HCT116 (cell line): ENCODE measurements around the gene UBE2G2. TPM values are rescaled to one million over a fixed set of nuclear protein-coding genes. Genes with fewer than 3 reads are reported as not detected.

Experiments
- ATAC-seq: fragments of 200-7000 bp; cut with Tn5 transposase; 2 replicates; pipeline ENCODE4 v1.9.1; 2020; ENCODE audit warnings: mild to moderate bottlenecking, moderate library complexity
- BruUV-seq: library from RNA; stranded (reverse); fragments of 400-500 nt; replicated peaks from 2 replicates; lab custom pipeline; 2021; lab: Mats Ljungman, UMichigan
- CTCF ChIA-PET: fragments of 300-600 bp; sonication (Branson Sonifier 250); formaldehyde crosslinking; loops from one replicate; lab custom pipeline; 2021; ENCODE audit warnings: antibody characterized with exemption; lab: Charles Lee
- POLR2A ChIA-PET: fragments of 300-600, 350-600 bp; sonication (Branson Sonifier 250); formaldehyde crosslinking; loops from one replicate; lab custom pipeline; 2021; ENCODE audit warnings: antibody characterized with exemption; lab: Charles Lee
- RAD21 ChIA-PET, 2 experiments: fragments of 300-600 bp; sonication (Branson Sonifier 250); formaldehyde crosslinking; loops; one replicate each; lab custom pipeline; 2023; ENCODE audit warnings: low total read pairs in 2 of 2; ENCODE audit not compliant: uncharacterized antibody in 2 of 2, unreplicated experiment in 2 of 2, low non-redundant PET in 1 of 2; lab: Charles Lee
- DNase-seq: peaks from one replicate; pipeline ENCODE4 v3.0.0-alpha.2; 2010; ENCODE audit warnings: low read depth, low spot score
- H2AFZ ChIP-seq: fragments of 200-600 bp; shearing (Covaris generic), sonication (generic); 2 replicates; pipeline ENCODE4 v1.6.1; 2017; ENCODE audit warnings: low read depth, mixed run types, mixed read lengths, antibody characterized with exemption, low read length; ENCODE audit not compliant: poor library complexity, severe bottlenecking
- H3K27ac ChIP-seq: 2 replicates; pipeline ENCODE4 v1.5.1; 2012; ENCODE audit warnings: low read depth, low read length
- H3K27me3 ChIP-seq: fragments of 200-600 bp; sonication (generic); 2 replicates; pipeline ENCODE4 v1.6.1; 2016; ENCODE audit warnings: mixed run types, low read length, mixed read lengths; ENCODE audit not compliant: insufficient read depth
- H3K36me3 ChIP-seq, 2 experiments: fragments of 200-500 bp in 1 of 2; fragments of 200-600 bp in 1 of 2; sonication (Bioruptor generic) in 1 of 2; sonication (generic) in 1 of 2; 2 replicates each; pipeline versions ENCODE4 v1.5.1 to v1.6.1; 2014 to 2016; ENCODE audit warnings: low read length in 2 of 2, inconsistent platforms in 1 of 2, mixed read lengths in 1 of 2, mixed run types in 1 of 2; ENCODE audit not compliant: insufficient read depth in 2 of 2, control insufficient read depth in 1 of 2
- H3K4me1 ChIP-seq, 2 experiments: fragments of 200-600 bp in 1 of 2; sonication (generic) in 1 of 2; 2 replicates each; pipeline versions ENCODE4 v1.5.1 to v1.6.1; 2012 to 2017; ENCODE audit warnings: low read length in 2 of 2, inconsistent platforms in 1 of 2, mild to moderate bottlenecking in 1 of 2, mixed read lengths in 1 of 2, mixed run types in 1 of 2, moderate library complexity in 1 of 2; ENCODE audit not compliant: insufficient read depth in 2 of 2, control insufficient read depth in 1 of 2
- H3K4me2 ChIP-seq: fragments of 200-600 bp; sonication (generic); 2 replicates; pipeline ENCODE4 v1.6.1; 2017; ENCODE audit warnings: mixed run types, low read length, mixed read lengths
- H3K4me3 ChIP-seq, 2 experiments: fragments of 200-600 bp in 1 of 2; sonication (generic) in 1 of 2; replicated peaks in 1 of 2; 2 replicates each; pipeline ENCODE4 v1.5.1; 2011 to 2016; ENCODE audit warnings: low read length in 2 of 2, control low read depth in 1 of 2, low read depth in 1 of 2, mild to moderate bottlenecking in 1 of 2, mixed read lengths in 1 of 2, mixed run types in 1 of 2
- H3K79me2 ChIP-seq: fragments of 200-600 bp; sonication (generic); 2 replicates; pipeline ENCODE4 v1.6.1; 2017; ENCODE audit warnings: mild to moderate bottlenecking, mixed run types, low read length, moderate library complexity, mixed read lengths; ENCODE audit not compliant: insufficient read depth
- H3K9ac ChIP-seq: fragments of 200-600 bp; sonication (generic); 2 replicates; pipeline ENCODE4 v1.6.1; 2016; ENCODE audit warnings: low read length, mixed read lengths
- H3K9me2 ChIP-seq: fragments of 200-600 bp; sonication (generic), shearing (Covaris generic); 2 replicates; pipeline ENCODE4 v1.6.1; 2017; ENCODE audit warnings: mixed run types, mild to moderate bottlenecking, moderate library complexity; ENCODE audit not compliant: insufficient read depth
- H3K9me3 ChIP-seq, 2 experiments: fragments of 200-500 bp in 1 of 2; fragments of 200-600 bp in 1 of 2; sonication (Bioruptor generic) in 1 of 2; sonication (generic) in 1 of 2; 2 replicates each; pipeline ENCODE4 v1.6.1; 2014 to 2017; ENCODE audit warnings: low read length in 2 of 2, mixed read lengths in 2 of 2, inconsistent platforms in 1 of 2, low read depth in 1 of 2, mild to moderate bottlenecking in 1 of 2, mixed run types in 1 of 2, moderate library complexity in 1 of 2; ENCODE audit not compliant: control insufficient read depth in 1 of 2, insufficient read depth in 1 of 2
- H4K20me1 ChIP-seq: fragments of 200-600 bp; sonication (generic), shearing (Covaris generic); 2 replicates; pipeline ENCODE4 v1.6.1; 2017; ENCODE audit warnings: mixed run types, mild to moderate bottlenecking, moderate library complexity; ENCODE audit not compliant: insufficient read depth
- CBX3 ChIP-seq: IDR thresholded peaks from 2 replicates; pipeline ENCODE4 v1.6.1; 2012; ENCODE audit warnings: low read depth
- CEBPB ChIP-seq: IDR thresholded peaks from 2 replicates; pipeline ENCODE4 v1.6.1; 2012; ENCODE audit warnings: low read depth
- POLR2A ChIP-seq: IDR thresholded peaks from 2 replicates; pipeline ENCODE4 v1.7.0; 2011; ENCODE audit warnings: borderline replicate concordance; ENCODE audit not compliant: insufficient read depth, insufficient read length; ENCODE audit errors: extremely low read depth
- RAD21 ChIP-seq: IDR thresholded peaks from 2 replicates; pipeline ENCODE4 v1.6.1; 2012; ENCODE audit warnings: low read depth, mild to moderate bottlenecking
- SP1 ChIP-seq: IDR thresholded peaks from 2 replicates; pipeline ENCODE4 v1.6.1; 2012; ENCODE audit warnings: low read depth
- ZFX ChIP-seq: fragments of 450-650 bp; IDR thresholded peaks from 2 replicates; pipeline ENCODE4 v1.6.1; 2017
- ZNF274 ChIP-seq: fragments of 200-500 bp; sonication (Bioruptor generic); IDR thresholded peaks from 2 replicates; pipeline ENCODE4 v1.6.1; 2014; ENCODE audit warnings: mild to moderate bottlenecking, low read depth, low read length, inconsistent platforms
- intact Hi-C: fragments of 100-400 bp; cut with micrococcal nuclease; formaldehyde crosslinking; loops from 2 replicates; pipeline ENCODE4 v1.10.0; 2022
- total RNA-seq: library from RNA; stranded (reverse); gene quantifications from one replicate; pipeline ENCODE4 v1.2.1, GENCODE V29; 2021; ENCODE audit not compliant: unreplicated experiment
- TF ChIP-seq, protein P1 (sequence below): IDR thresholded peaks from 2 replicates; pipeline ENCODE4 v1.6.1; 2012
- TF ChIP-seq, protein P2 (sequence below): IDR thresholded peaks from 2 replicates; pipeline ENCODE4 v1.6.1; 2012

The UBE2G2 gene
- total RNA-seq, 1 experiment from 2014 or later = 86.5 TPM

DNA sequence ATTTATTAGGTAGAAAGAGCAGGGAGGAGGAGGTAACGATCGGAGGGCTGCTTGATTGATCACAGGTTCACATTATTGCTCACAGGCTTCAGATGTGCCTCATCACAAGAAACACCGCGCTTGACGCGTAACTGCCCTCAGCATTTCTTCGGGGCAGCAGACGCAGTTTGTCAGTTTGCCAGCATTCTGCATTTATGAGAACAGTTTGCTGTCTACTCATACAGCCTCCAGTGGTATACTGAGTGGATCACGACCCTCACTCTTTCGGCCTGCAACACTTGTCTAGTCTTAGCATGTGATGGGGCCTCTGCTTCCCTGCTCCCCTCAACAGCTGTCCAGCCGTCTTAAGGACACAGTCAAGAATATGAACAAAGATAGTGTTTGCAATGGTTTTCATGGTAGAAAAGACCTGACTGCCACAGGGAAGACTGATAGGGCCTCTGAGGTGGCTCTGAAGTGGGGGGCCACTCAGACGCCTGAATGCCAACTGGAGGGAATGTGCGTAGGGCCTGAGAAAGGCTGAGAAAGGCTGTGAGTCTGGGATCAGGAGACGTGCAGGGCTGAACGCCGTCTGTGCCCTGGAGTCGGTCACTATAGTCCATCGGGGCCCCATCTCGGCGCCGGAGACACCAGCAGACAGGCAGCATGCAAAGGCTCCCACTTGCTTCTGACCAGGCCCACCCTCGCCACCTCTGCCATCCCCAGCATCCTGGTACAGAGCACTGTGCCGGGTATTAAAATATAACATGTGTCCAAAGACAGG is 45.0 kb downstream of the UBE2G2 start (continued):
- TF ChIP-seq ZFX = no peak

DNA sequence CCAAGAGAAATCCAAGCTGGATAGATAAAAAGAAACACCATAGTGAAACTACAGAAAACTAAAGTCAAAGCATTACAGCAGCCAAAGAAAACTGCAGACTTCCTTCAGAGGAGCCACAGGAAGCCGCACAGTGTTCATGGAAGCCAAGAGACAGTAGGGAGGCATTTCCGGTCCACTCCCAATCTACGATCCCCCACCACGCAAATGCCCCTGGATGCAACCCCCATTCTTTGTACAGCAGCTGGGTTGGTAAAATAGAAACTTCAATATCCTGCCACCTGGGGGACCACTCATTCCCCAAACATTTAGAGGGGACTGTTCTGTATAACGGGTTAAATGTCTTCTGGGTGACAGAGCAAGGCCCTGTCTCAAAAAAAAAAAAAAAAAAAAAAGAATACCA is 46.4 kb downstream of the UBE2G2 start:
- no peak overlapping the region for H3K9ac ChIP-seq
- H4K20me1 ChIP-seq = no peaks in the 10 kb centered on the region
- H3K36me3 ChIP-seq = no peaks in the 10 kb centered on the region
- H3K27me3 ChIP-seq = no peaks in the 10 kb centered on the region
- ChIA-PET CTCF (interaction anchor here (1.5 kb wide), 1 partner anchor 383 kb away, joined by 3 read pairs; no protein-coding TSS in a partner anchor), POLR2A (no interaction called here), RAD21 (interaction anchor here in 1 of 2 experiments (0.6 kb wide), 1 partner anchor 835 kb away, joined by 3 read pairs; no protein-coding TSS in a partner anchor)
- H3K79me2 ChIP-seq = no peaks in the 10 kb centered on the region
- ATAC-seq (no peak), DNase-seq (no peak)
- peaks cover 12 to 17% of the 10 kb centered on the region in 2 experiments for H3K4me1 ChIP-seq
- TF ChIP-seq, protein P1, sequence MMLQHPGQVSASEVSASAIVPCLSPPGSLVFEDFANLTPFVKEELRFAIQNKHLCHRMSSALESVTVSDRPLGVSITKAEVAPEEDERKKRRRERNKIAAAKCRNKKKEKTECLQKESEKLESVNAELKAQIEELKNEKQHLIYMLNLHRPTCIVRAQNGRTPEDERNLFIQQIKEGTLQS = no peak
- TF ChIP-seq, protein P2, sequence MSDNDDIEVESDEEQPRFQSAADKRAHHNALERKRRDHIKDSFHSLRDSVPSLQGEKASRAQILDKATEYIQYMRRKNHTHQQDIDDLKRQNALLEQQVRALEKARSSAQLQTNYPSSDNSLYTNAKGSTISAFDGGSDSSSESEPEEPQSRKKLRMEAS = no peak
- TF ChIP-seq RAD21 (no peak), CEBPB (no peak), CBX3 (no peak), POLR2A (no peak), SP1 (no peak), ZNF274 (no peak)
- intact Hi-C loops = no loop called here
- no peaks in the 10 kb centered on the region for H3K9me2 ChIP-seq
- no peak overlapping the region for H3K4me3 ChIP-seq
- no TSS peak for BruUV-seq
- no peaks in the 10 kb centered on the region for H3K9me3 ChIP-seq
- no peak overlapping the region for H3K4me2 ChIP-seq
- H3K27ac ChIP-seq = no peak overlapping the region
- H2AFZ ChIP-seq = no peak overlapping the region
